Testis (tissue), 2 donors: Measurements from ENCODE around the gene UBAP1.
A peak's percentile ranks its signal among the peaks of the same experiment; 100 is the strongest.

Experiments used
- CTCF ChIP-seq, 3 experiments: fragments of 450-650 bp in 2 of 3; fragments of 200-600 bp in 1 of 3; sonication (generic) in 1 of 3; IDR thresholded peaks; one replicate each; pipeline ENCODE4 v1.5.1; 2016 to 2019; ENCODE audit warnings: antibody characterized with exemption in 3 of 3, mild to moderate bottlenecking in 2 of 3, moderate library complexity in 1 of 3
- POLR2A ChIP-seq: fragments of 450-650 bp; IDR thresholded peaks from one replicate; pipeline ENCODE4 v1.6.1; 2017; ENCODE audit warnings: antibody characterized with exemption, mild to moderate bottlenecking, moderate library complexity

GRCh38 chr9:34253460-34253837 is 74.6 kb downstream of the UBAP1 start:
- TF ChIP-seq POLR2A, result no peak
- peak in 1 of 3 experiments; percentile 72 for TF ChIP-seq CTCF (IDR thresholded peaks at IDR 0.05)
